Measurements from ENCODE around the gene DRD3. TPM values are rescaled to one million over a fixed set of nuclear protein-coding genes. Genes with fewer than 3 reads are reported as not detected.

DRD3 gene
- polyA plus RNA-seq, 1 donor from 2014 or later, result not detected

GRCh38 chr3:114120211-114120610, 58.6 kb downstream of the DRD3 start:
- Histone ChIP-seq H3K9ac (ENCODE audit: low read length) (no peak overlapping the region), H3K36me3 (ENCODE audit: insufficient read depth, low read length) (no peaks in the 10 kb centered on the region), H3K9me3 (ENCODE audit: low read length) (no peaks in the 10 kb centered on the region), H3F3A (ENCODE audit: insufficient read depth, low read length, poor library complexity, severe bottlenecking) (no peaks in the 10 kb centered on the region), H3K79me2 (replicated peaks; ENCODE audit: insufficient read depth, low read length) (no peaks in the 10 kb centered on the region), H3K4me2 (ENCODE audit: low read length) (no peak overlapping the region), H3K27ac (ENCODE audit: low read length) (no peak overlapping the region), H4K20me1 (ENCODE audit: insufficient read depth) (no peaks in the 10 kb centered on the region), H3K27me3 (ENCODE audit: insufficient read depth, low read depth, low read length) (no peaks in the 10 kb centered on the region), H3K4me3 (ENCODE audit: low read length) (no peak overlapping the region), H3K9me2 (ENCODE audit: insufficient read depth, low read length) (no peaks in the 10 kb centered on the region), H2AFZ (ENCODE audit: low read depth, low read length) (no peak overlapping the region)
- TF ChIP-seq CTCF (IDR thresholded peaks at IDR 0.05; ENCODE audit: poor library complexity, severe bottlenecking) (no peak), EP300 (conservative IDR thresholded peaks at IDR 0.05; ENCODE audit: poor library complexity, severe bottlenecking) (no peak), MXI1 (conservative IDR thresholded peaks at IDR 0.05; ENCODE audit: poor library complexity, severe bottlenecking) (no peak), REST (IDR thresholded peaks at IDR 0.05; ENCODE audit: borderline replicate concordance) (no peak), TAF1 (IDR thresholded peaks at IDR 0.05; ENCODE audit: low read depth) (no peak), SMC3 (conservative IDR thresholded peaks at IDR 0.05; ENCODE audit: poor library complexity) (no peak), EZH2 (IDR thresholded peaks at IDR 0.05; ENCODE audit: borderline replicate concordance, insufficient read depth, low read length, poor library complexity, severe bottlenecking) (no peak), POLR2AphosphoS5 (IDR thresholded peaks at IDR 0.05) (no peak), RAD21 (conservative IDR thresholded peaks at IDR 0.05) (no peak)

GRCh38 chr3:114119776-114120175, 59.1 kb downstream of the DRD3 start:
- H3K27ac ChIP-seq (ENCODE audit: low read length), result no peak overlapping the region
- TF ChIP-seq EP300 (conservative IDR thresholded peaks at IDR 0.05; ENCODE audit: poor library complexity, severe bottlenecking) (no peak), SMC3 (conservative IDR thresholded peaks at IDR 0.05; ENCODE audit: poor library complexity) (no peak), TAF1 (IDR thresholded peaks at IDR 0.05; ENCODE audit: low read depth) (no peak), RAD21 (conservative IDR thresholded peaks at IDR 0.05) (no peak), MXI1 (conservative IDR thresholded peaks at IDR 0.05; ENCODE audit: poor library complexity, severe bottlenecking) (no peak), CTCF (IDR thresholded peaks at IDR 0.05; ENCODE audit: poor library complexity, severe bottlenecking) (no peak), EZH2 (IDR thresholded peaks at IDR 0.05; ENCODE audit: borderline replicate concordance, insufficient read depth, low read length, poor library complexity, severe bottlenecking) (no peak), POLR2AphosphoS5 (IDR thresholded peaks at IDR 0.05) (no peak), REST (IDR thresholded peaks at IDR 0.05; ENCODE audit: borderline replicate concordance) (no peak)
- H3K9me3 ChIP-seq (ENCODE audit: low read length), result no peaks in the 10 kb centered on the region
- H3K4me3 ChIP-seq (ENCODE audit: low read length), result no peak overlapping the region
- H3K9ac ChIP-seq (ENCODE audit: low read length), result no peak overlapping the region
- H2AFZ ChIP-seq (ENCODE audit: low read depth, low read length), result no peak overlapping the region
- H3F3A ChIP-seq (ENCODE audit: insufficient read depth, low read length, poor library complexity, severe bottlenecking), result no peaks in the 10 kb centered on the region
- H3K9me2 ChIP-seq (ENCODE audit: insufficient read depth, low read length), result no peaks in the 10 kb centered on the region
- H3K79me2 ChIP-seq (replicated peaks; ENCODE audit: insufficient read depth, low read length), result no peaks in the 10 kb centered on the region
- H3K4me2 ChIP-seq (ENCODE audit: low read length), result no peak overlapping the region
- no peaks in the 10 kb centered on the region for H3K27me3 ChIP-seq (ENCODE audit: insufficient read depth, low read depth, low read length)
- no peaks in the 10 kb centered on the region for H3K36me3 ChIP-seq (ENCODE audit: insufficient read depth, low read length)
- no peaks in the 10 kb centered on the region for H4K20me1 ChIP-seq (ENCODE audit: insufficient read depth)
